GM21360 (cell line): ENCODE measurements around the gene PLEKHA7.
A peak's percentile ranks its signal among the peaks of the same experiment; 100 is the strongest.
"Not testable (repeated sequence)": the region's sequence is repeated elsewhere in the genome, so short reads cannot be mapped to it uniquely, and the experiment has no call there.

Source experiments
- ATAC-seq: cut with Tn5 transposase; IDR thresholded peaks from one replicate; pipeline ENCODE4 v1.9.1; 2021; ENCODE audit warnings: mild to moderate bottlenecking, moderate library complexity; ENCODE audit not compliant: unreplicated experiment

PLEKHA7 gene, protein sequence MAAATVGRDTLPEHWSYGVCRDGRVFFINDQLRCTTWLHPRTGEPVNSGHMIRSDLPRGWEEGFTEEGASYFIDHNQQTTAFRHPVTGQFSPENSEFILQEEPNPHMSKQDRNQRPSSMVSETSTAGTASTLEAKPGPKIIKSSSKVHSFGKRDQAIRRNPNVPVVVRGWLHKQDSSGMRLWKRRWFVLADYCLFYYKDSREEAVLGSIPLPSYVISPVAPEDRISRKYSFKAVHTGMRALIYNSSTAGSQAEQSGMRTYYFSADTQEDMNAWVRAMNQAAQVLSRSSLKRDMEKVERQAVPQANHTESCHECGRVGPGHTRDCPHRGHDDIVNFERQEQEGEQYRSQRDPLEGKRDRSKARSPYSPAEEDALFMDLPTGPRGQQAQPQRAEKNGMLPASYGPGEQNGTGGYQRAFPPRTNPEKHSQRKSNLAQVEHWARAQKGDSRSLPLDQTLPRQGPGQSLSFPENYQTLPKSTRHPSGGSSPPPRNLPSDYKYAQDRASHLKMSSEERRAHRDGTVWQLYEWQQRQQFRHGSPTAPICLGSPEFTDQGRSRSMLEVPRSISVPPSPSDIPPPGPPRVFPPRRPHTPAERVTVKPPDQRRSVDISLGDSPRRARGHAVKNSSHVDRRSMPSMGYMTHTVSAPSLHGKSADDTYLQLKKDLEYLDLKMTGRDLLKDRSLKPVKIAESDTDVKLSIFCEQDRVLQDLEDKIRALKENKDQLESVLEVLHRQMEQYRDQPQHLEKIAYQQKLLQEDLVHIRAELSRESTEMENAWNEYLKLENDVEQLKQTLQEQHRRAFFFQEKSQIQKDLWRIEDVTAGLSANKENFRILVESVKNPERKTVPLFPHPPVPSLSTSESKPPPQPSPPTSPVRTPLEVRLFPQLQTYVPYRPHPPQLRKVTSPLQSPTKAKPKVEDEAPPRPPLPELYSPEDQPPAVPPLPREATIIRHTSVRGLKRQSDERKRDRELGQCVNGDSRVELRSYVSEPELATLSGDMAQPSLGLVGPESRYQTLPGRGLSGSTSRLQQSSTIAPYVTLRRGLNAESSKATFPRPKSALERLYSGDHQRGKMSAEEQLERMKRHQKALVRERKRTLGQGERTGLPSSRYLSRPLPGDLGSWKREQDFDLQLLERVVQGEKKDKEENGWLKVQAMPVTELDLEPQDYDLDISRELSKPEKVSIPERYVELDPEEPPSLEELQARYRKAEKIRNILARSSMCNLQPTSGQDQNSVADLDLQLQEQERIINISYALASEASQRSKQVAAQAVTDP

DNA sequence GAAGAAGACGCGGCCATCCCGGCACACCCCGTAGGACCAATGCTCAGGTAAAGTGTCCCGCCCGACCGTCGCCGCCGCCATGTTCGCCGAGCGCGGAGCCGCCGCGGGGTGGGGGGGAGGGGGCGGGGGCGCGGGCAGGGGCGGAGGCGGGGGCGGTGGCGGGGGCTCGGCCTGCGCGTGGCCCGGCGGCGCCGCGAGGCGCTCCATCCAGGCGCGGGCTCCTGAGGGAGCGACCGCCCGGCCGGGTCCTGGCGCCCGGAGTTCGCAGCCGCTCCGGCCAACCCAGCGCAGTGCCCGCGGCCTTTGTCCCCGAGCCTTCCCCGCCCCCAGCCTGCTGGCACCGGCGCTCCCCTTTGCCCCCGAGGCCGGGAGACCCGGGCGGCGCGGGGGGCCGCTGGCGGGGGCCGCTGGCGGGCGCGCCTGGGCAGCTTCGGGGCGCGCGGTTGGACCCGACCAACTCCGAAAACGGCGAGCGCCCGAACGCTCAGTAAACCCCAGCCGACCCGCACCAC lies at the start of gene PLEKHA7:
PLEKHA7 (minus strand) TSS at position 94 of the 512 bp plus-strand sequence; CDS start at position 81, 13 bp downstream.
- ATAC-seq, result no peak

DNA sequence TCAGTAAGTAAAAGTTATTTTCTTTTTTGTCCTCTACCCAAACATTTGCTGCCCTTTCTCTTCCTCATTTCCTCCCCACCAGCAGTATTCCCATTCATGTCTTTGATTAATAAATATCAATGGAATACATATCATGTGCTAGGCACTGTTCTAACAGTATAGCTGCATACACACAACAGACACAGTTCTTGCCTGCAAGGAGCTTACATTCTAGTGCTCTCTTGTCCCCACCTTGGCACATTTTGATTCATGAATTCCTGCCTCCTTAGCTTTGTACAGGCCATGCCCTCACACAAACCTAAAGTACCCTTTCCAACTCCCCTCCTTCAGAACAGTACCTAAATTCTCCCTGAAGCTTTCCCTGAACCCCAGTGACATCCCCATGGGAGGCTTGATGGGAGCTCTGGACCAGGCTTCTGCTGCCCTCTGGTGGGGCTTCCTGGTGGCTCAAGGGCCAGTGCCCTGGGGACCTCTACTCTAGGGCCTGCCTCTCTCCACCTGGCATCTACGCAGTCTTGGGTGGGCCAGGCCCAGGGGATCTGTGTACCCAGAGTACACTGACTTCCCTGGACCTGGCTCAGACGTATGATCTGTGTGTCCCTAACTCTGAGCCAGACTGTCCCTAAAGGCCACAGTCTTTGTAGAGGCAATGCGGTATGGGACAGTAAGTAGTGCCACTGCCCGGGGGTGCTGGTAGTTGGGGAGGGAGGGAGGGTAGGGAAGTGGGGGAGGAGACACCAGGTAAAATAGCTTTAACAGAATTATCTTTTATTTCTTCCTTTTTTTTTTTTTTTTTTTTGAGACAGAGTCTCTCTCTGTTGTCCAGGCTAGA lies 49.2 kb upstream of the PLEKHA7 start:
- peak; percentile 72 for ATAC-seq

DNA sequence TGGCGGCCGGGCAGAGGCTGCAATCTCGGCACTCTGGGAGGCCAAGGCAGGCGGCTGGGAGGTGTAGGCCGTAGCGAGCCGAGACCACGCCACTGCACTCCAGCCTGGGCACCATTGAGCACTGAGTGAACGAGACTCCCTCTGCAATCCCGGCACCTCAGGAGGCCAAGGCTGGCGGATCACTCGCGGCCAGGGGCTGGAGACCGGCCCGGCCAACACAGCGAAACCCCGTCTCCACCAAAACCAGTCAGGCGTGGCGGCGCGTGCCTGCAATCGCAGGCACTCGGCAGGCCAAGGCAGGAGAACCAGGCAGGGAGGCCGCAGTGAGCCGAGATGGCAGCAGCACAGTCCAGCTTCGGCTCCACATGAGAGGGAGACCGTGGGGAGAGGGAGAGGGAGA lies 36.9 kb upstream of the PLEKHA7 start:
- ATAC-seq, result not testable (repeated sequence)

DNA sequence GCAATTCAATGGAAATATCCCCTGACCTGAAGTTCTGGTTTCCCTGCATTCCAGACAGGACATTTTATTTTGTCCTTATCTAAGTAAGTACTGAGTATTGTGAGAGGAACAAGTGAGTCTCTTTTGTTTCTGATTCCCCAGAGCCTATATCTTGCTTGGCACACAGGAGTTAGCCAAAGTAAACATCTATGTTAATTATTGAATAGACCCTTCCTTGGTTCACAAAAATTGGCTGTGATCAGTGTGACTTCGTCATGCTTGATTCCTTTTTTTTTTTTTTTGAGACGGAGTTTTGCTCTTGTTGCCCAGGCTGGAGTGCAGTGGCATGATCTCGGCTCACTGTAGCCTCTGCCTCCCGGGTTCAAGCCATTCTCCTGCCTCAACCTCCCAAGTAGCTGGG lies 34.3 kb upstream of the PLEKHA7 start:
- ATAC-seq, result not testable (repeated sequence)

DNA sequence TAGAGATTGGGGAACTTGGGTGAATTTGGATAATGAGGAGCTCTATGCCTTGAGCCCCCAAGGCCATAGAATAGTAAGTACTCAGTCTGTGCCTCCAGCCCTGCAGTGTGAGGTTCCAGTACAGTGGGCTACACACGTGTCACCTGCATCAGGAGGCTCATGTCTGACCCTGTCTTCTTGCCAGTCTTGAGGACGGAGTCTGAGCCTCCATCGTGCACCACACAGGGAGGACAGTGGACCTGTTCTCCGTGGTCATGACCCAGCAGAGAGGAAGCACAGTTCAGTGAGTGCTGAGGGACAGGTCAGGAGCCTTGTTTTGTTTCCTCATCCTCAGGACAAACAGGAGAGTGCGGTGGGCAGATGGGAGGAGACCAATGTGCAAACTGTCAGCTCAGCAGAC lies 32.5 kb upstream of the PLEKHA7 start:
- ATAC-seq, result no peak

DNA sequence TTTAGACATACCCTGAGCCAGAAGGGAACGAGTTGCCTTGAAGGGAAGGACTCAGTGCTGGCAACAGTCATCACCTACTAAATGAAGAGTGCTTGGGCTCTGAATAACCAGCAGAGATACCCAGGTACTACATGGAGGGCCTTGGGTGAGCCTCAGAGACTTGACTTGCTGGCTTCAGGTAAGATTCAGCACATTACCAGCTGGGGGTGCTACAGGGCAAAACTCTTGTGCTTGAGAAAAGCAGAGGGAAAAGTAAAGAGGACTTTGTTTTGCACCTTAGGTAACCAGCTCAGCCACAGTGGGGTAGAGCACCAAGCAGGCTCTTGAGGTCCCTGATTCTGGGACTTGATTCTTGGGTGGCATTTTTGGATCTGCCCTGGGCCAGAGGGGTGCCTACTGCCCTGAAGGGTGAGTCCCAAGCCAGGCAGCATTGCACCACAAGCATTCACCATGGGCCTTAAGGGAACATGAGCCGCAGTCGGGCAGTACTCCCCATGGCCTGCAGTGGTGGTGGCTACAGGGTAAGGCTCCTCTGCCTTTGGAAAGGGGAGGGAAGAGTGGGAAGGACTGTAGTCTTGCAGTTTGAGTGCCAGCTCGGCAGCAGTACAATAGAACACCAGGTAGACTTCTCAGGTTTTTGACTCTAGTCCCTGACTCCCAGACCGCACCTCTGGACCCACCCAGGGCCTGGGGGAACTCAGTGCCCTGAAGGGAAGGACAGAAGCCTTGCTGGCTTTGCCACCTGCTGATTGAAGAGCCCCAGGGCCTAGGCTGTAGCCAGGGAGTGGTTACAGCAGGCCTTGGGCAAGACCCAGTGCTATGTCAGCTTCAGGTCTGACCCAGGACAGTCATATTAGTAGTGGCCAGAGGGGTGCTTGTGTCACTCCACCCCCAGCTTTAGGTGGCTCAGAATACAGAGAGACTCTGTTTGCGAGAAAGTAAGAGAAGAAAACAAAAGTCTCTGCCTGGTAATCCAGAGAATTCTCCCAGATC lies 22.7 kb upstream of the PLEKHA7 start:
- ATAC-seq, result no peak

DNA sequence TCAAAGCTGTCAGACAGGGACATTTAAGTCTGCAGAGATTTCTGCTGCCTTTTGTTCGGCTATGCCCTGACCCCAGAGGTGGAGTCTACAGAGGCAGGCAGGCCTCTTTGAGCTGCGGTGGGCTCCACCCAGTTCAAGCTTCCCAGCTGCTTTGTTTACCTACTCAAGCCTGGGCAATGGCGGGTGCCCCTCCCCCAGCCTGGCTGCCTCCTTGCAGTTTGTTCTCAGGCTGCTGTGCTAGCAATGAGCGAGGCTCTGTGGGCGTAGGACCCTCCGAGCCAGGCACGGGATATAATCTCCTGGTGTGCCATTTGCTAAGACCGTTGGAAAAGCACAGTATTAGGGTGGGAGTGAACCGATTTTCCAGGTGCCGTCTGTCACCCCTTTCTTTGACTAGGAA lies 19.8 kb upstream of the PLEKHA7 start:
- ATAC-seq, result not testable (repeated sequence)

DNA sequence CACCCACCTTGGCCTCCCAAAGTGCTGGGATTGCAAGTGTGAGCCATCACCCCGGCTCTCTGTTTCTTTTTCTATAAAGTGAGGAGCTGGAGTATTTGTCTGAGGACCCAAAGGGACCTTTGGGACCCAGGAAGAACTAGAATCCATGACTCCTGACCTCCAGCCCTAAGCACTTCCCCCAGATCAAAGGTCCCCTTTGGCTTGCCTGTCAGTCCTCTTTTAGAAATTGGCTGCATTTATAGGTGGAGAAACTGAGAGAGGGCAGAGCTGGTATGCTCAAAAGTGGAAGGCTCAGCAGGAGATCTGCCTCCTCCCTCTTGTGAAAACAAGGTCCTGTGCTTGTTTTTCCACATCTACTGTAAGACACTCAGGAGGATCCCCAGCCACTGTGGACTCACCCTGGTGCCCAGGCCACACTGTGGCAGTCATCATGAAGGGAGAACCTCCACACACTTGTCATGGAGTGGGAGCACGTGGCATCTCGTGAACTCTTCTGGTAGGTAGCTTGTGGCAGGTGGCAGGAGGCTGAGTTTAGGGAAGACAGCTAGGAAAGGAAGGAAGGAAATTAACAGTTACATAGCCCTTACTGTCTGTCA lies 12.4 kb upstream of the PLEKHA7 start:
- no peak for ATAC-seq

DNA sequence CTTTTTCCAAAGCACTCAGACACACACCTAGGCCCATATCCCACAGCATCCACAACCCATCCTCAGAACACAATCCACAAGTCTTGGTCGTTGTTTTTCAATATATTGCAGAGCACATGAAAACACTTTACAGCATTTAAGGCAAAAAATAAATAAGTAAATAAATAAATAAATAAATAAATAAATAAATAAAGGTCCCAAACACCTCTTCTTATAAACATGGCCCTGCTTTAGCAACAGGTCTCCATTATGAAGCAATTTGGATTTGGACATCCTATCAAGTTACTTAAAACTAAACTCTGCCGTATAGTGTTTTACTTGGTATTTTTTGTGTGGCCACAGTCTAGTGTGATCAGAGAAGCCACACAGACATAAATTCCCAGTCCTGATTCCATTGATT lies 10.7 kb upstream of the PLEKHA7 start:
- no peak for ATAC-seq

DNA sequence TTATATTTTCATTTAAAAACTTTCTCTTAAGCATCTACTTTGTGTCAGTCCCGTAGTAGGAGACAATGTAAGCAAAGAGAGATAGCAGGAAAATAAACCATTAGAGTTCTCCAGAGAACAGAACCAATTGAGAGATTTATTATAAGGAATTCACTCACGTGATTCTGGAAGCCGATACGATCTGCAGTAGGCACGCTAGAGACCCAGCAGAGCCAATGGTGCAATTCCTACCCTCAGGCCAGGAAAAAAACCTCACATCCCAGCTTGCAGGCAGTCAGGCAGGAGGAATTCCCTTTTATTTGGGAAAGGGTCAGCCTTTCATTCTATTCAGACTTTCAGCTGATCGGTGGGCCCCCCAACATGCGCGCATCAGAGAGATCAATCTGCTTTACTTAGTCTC lies 7.3 kb upstream of the PLEKHA7 start:
- no peak for ATAC-seq

DNA sequence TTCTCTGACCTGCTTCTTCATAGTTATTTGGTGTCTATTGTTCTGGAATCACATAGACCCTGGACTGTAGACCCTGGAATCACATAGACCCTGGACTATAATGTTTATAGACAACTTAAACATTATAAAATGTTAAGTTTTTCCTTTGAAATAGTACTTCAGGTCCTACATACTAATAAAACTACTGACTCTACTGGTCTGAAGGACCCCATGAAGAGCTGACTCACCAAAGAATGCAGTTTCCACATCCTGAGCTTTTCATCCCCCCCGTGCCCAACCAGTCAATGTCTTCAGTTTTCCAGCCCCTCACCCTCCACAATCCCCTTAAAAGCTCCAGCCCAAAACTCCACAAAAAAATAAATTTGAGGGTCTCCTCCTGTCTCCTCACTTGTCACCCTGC lies 6.6 kb upstream of the PLEKHA7 start:
- ATAC-seq, result no peak

DNA sequence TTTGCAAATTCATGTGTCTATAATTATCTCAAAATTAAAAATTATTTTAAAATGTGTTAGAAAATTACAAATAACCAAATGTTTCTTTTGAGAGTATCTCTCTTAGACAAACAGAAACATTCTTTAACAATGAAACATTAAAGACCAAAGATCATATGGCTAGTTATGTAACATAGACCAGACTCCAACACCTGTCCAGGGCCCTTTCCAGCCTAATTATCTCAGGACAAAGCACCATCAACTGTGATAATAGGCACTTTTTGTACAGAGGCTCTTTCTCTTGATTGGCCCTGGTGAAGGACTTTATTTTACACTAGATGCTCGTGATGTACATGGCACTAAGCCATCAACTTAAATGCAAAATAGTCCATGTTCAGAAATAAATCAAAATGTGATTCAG lies 5.0 kb upstream of the PLEKHA7 start:
- ATAC-seq, result no peak

DNA sequence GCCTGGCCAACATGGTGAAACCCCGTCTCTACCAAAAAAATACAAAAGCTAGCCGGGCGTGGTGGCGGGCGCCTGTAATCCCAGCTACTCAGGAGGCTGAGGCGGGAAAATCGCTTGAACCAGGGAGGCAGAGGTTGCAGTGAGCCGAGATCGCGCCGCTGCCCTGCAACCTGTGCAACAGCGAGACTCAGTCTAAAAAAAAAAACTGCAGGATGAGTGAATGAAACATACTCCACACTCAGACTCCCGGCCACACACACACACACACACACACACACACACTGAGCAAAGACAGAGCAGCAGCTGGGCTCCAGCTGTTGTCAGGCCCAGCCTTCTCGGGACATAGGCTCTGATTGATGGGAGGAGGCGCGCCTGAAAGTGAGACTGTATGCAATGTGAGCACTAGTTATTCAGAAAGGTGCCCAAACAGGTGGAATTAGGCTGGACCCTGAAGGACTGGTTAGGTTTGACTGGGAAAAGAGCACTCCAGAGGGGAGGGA lies 1.5 kb upstream of the PLEKHA7 start:
- no peak for ATAC-seq

DNA sequence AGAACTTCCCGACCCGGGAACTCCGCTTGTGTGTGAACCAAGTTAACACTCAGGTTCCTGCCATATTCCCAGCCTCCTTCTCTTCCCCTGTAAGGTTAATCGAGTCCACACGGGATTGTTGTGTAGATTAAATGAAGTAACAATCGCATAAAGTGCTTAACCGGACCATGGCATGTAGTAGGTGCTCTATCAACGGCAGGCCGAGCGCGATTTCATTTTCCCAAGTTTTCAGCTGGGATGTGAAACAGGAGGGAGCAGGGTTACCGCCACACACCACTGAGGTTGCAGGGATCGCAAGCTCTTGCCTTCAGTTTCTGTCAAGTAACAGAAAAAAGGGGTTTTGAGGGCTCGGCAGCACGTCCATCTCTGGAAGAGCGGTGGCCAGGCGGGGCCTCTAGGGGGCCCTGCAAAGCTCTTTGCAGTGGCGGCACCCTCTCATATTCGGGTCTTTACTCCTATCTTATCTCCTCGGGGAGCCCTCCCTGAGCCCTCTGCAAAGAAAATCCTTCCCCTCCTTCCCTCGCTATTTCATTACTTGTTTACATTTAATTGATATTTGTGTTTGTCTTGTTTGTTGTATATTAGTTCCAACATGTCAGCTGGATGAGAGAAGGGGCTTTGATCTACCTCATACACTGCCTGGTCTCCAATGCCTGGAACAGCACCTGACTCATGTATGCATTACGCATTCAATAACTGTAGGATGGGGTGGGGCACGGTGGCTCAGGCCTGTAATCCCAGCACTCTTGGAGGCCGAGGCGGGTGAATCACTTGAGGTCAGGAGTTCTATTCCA lies 816 bp upstream of the PLEKHA7 start:
- no peak for ATAC-seq

DNA sequence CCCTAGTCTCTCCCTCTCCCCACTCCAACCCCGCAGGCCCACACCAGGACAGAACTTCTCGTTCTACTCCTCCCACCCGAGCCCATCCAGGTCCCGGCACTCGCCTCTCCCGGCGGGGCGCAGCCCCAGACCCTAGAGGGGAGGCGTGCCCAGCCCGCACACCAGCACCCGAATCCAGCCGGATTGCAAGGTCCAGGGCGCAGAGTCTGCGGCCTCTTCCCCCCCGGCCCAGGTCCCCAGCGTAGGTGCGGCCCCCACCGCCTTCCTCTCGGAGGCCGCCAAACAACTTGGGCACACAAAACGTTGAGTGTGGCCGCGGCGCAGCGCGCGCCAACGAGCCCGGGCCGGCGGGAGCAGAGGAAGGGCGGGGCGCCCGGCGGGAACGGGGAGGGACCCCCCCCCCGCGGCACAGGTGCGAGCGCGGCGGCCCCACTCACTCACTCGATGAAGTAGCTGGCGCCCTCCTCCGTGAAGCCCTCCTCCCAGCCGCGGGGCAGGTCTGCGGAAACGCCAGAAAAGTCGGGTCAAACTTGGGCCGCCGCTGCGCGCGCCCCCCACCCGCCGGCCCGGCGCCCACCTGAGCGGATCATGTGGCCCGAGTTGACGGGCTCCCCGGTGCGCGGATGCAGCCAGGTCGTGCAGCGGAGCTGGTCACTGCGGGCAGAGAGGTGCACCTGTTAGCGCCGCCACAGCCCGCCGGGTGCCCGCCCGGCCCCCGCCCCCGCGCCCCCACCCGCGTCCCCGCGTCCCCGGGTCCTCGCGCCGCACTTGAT lies 480 bp downstream of the PLEKHA7 start:
- no peak for ATAC-seq

DNA sequence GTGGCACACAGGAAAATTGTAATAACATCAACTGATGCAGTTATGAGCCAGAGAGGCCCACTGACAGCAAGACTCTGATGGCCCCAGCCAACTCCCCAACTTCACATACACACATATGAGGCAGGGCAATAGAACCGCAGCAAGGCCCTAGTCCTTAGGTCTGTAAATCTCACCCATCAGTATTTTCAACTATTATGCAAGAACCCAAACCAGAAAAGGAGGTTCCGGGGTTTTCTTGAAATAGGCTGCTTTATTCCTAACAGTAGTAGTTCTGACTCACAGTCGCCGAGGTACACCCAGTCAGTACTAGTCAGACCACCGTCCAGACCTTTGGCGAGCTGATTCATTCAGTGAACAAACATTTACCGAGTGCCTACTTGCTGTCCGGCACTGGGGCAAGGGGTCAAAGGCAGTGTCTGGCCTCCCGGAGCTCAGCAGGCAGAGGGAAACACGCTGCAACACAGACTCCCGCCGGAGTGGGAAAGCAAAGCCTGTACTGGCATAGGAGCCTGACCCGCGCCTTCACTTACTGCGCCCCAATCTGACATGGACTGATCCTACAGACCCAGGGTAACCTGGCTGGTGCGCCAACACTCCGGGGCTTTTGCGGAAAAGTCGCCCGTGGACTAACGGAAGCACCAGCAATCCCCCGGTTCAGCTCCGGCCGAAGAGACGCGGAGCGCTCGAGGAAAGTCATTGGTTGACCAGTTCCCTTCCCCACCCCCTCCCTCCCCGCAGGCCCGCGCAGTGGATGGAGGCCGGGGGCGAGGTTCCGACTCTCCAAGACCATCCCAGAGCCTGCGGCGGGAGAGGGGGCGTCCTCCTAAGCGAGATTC lies 1.3 kb downstream of the PLEKHA7 start:
- ATAC-seq, result no peak
